ENCODE measurements around the gene ARL15. TPM values are rescaled to one million over a fixed set of nuclear protein-coding genes. Genes with fewer than 3 reads are reported as not detected.

ARL15 gene
- total and polyA plus RNA-seq, 9 of the 15 experiments (the other 6 are each of a cell fraction or from before 2014, with no cell fraction given) = 18.5 to 80.4 (median 57.0) TPM

- ChIA-PET POLR2A (interaction anchor here (0.6 to 1.0 kb wide), 3 partner anchors 17 to 260 kb away, joined by 3 read pairs; partner anchors contain the start of gene ARL15), CTCF (ENCODE audit: low intra/inter-chr PET ratio) (no interaction called here)
- WGBS (ENCODE audit: insufficient coverage, low coverage, missing lambda C conversion rate) = 72% methylated on average over 2 of the region's 2 CpGs
- no peak overlapping the region for H3K4me2 ChIP-seq (ENCODE audit: insufficient read depth, low read length)
- intact Hi-C loops (cut with micrococcal nuclease) (no loop called here), in situ Hi-C loops (cut with MboI) (no loop called here)
- H3K4me3 ChIP-seq = no peak overlapping the region
- TF ChIP-seq PTRF (tag; IDR thresholded peaks at IDR 0.05) (no peak), NFXL1 (CRISPR knock-in tag; IDR thresholded peaks at IDR 0.05) (no peak), USF1 (CRISPR knock-in tag; IDR thresholded peaks at IDR 0.05) (no peak), THRAP3 (IDR thresholded peaks at IDR 0.05; ENCODE audit: borderline replicate concordance) (no peak), ILF3 (IDR thresholded peaks at IDR 0.05; ENCODE audit: borderline replicate concordance) (no peak), E2F3 (CRISPR knock-in tag; IDR thresholded peaks at IDR 0.05) (no peak), ZBTB11 (CRISPR knock-in tag; IDR thresholded peaks at IDR 0.05) (no peak), PHTF2 (CRISPR knock-in tag; IDR thresholded peaks at IDR 0.05) (no peak), ARHGAP35 (IDR thresholded peaks at IDR 0.05; ENCODE audit: partially characterized antibody) (no peak), ZNF639 (CRISPR knock-in tag; conservative IDR thresholded peaks at IDR 0.05 in 1 of 2, IDR thresholded peaks at IDR 0.05 in 1 of 2) (no peak), HDAC2 (IDR thresholded peaks at IDR 0.05) (no peak), RBM25 (IDR thresholded peaks at IDR 0.05; ENCODE audit: low read depth, low read length, severe bottlenecking) (no peak), BCL6 (CRISPR knock-in tag; IDR thresholded peaks at IDR 0.05) (no peak), ZNF311 (CRISPR knock-in tag; IDR thresholded peaks at IDR 0.05) (no peak), RBM17 (IDR thresholded peaks at IDR 0.05; ENCODE audit: borderline replicate concordance, low read depth, low read length) (no peak), NFIX (CRISPR knock-in tag; IDR thresholded peaks at IDR 0.05; ENCODE audit: low read depth) (no peak), FIP1L1 (IDR thresholded peaks at IDR 0.05; ENCODE audit: low read depth, low read length, poor library complexity, severe bottlenecking) (no peak)
- H3K9ac ChIP-seq (ENCODE audit: insufficient read depth in 1 of 2, low read depth in 2 of 2, low read length in 2 of 2) = no peak overlapping the region
- no peak overlapping the region for H2AFZ ChIP-seq (ENCODE audit: low read depth, low read length)
- BruUV-seq (replicated peaks) = no TSS peak
- 0 out of 3 replicates have a peak, but pooled peaks cover 2% of the 10 kb centered on the region for H3K79me2 ChIP-seq (ENCODE audit: control insufficient read depth, insufficient read depth, low read length)
- H4K20me1 ChIP-seq (replicated peaks; ENCODE audit: control insufficient read depth, insufficient read depth, low read length) = no peaks in the 10 kb centered on the region
- FAIRE-seq = no peak
- no peaks in the 10 kb centered on the region for H3K9me1 ChIP-seq (ENCODE audit: control insufficient read depth, insufficient read depth, low read length)
- H3K4me1 ChIP-seq (replicated peaks in 1 of 2; ENCODE audit: control insufficient read depth in 2 of 2, insufficient read depth in 2 of 2, low read length in 2 of 2) = no peaks in the 10 kb centered on the region
- H3K36me3 ChIP-seq (ENCODE audit: control insufficient read depth, insufficient read depth, low read length) = peaks cover 2% of the 10 kb centered on the region; the same call in 1 of the 3 replicates
- H3K27me3 ChIP-seq (ENCODE audit: control insufficient read depth in 2 of 2, insufficient read depth in 2 of 2, low read length in 2 of 2) = no peaks in the 10 kb centered on the region
- H3K27ac ChIP-seq (ENCODE audit: extremely low read depth, low read depth, low read length) = no peak overlapping the region
- no peaks in the 10 kb centered on the region for H3K9me3 ChIP-seq (replicated peaks; ENCODE audit: control insufficient read depth, insufficient read depth, low read depth, low read length)
- no peak for DNase-seq (ENCODE audit: extremely low read depth in 1 of 4, low spot score in 3 of 4)
- no peak for ATAC-seq
These were observed 260.4 kb downstream of the ARL15 start for GRCh38 chr5:54049963-54050362.

All from K562 (cell line).